ENCODE results near the gene DNAH17.

GRCh38 chr17:78444392-78444791, 132.8 kb downstream of the DNAH17 start:
- TF ChIP-seq CTCF (IDR thresholded peaks at IDR 0.05; ENCODE audit: low read length) (no peak), EZH2 (optimal IDR thresholded peaks at IDR 0.05; ENCODE audit: low read depth, low read length) (no peak)

All from MM.1S (cell line).